ENCODE data around the gene GNG12. TPM values are rescaled to one million over a fixed set of nuclear protein-coding genes. Genes with fewer than 3 reads are reported as not detected.
A peak's percentile ranks its signal among the peaks of the same experiment; 100 is the strongest.

GNG12 gene
- total and polyA plus RNA-seq, 9 of the 15 experiments (the other 6 are each of a cell fraction or from before 2014, with no cell fraction given) = 2.6 to 6.0 (median 4.1) TPM

- peak; percentile 49; the same call in 1 of the 2 replicates for TF ChIP-seq ATF3 (IDR thresholded peaks at IDR 0.05)
- TF ChIP-seq ATF3 (CRISPR knock-in tag; conservative IDR thresholded peaks at IDR 0.05) = no peak
These were observed 107.0 kb downstream of the GNG12 start (continued) for GRCh38 chr1:67726224-67726623.

- intact Hi-C loops (cut with micrococcal nuclease) (no loop called here), in situ Hi-C loops (cut with MboI) (no loop called here)
- DNase-seq (ENCODE audit: extremely low read depth in 1 of 4, low spot score in 3 of 4) = no peak
- 60% methylated on average over 3 of the region's 3 CpGs for WGBS (ENCODE audit: insufficient coverage, low coverage, missing lambda C conversion rate)
- H3K4me2 ChIP-seq (ENCODE audit: insufficient read depth, low read length) = no peak overlapping the region
- BruUV-seq (replicated peaks) = no TSS peak
- no peaks in the 10 kb centered on the region for H3K9me1 ChIP-seq (ENCODE audit: control insufficient read depth, insufficient read depth, low read length)
- no peak overlapping the region for H3K4me3 ChIP-seq
- H3K27me3 ChIP-seq (ENCODE audit: control insufficient read depth in 2 of 2, insufficient read depth in 2 of 2, low read length in 2 of 2) = no peaks in the 10 kb centered on the region
- CTCF ChIA-PET (ENCODE audit: low intra/inter-chr PET ratio) = no interaction called here
- no peaks in the 10 kb centered on the region for H4K20me1 ChIP-seq (replicated peaks; ENCODE audit: control insufficient read depth, insufficient read depth, low read length)
- H3K36me3 ChIP-seq (ENCODE audit: control insufficient read depth, insufficient read depth, low read length) = no peaks in the 10 kb centered on the region
- H2AFZ ChIP-seq (ENCODE audit: low read depth, low read length) = no peak overlapping the region
- peaks cover 11 to 48% of the 10 kb centered on the region in 2 experiments; a peak in 3 of 5 replicates for H3K4me1 ChIP-seq (replicated peaks in 1 of 2; ENCODE audit: control insufficient read depth in 2 of 2, insufficient read depth in 2 of 2, low read length in 2 of 2)
- ATAC-seq = no peak
- FAIRE-seq = no peak
- no peak overlapping the region for H3K27ac ChIP-seq (ENCODE audit: extremely low read depth, low read depth, low read length)
- no peaks in the 10 kb centered on the region for H3K79me2 ChIP-seq (ENCODE audit: control insufficient read depth, insufficient read depth, low read length)
- POLR2A ChIA-PET = interaction anchor here (1.1 to 1.7 kb wide), 2 partner anchors 9 to 12 kb away, joined by 3 read pairs; no protein-coding TSS in a partner anchor
- no peak overlapping the region for H3K9ac ChIP-seq (ENCODE audit: insufficient read depth in 1 of 2, low read depth in 2 of 2, low read length in 2 of 2)
- no peaks in the 10 kb centered on the region for H3K9me3 ChIP-seq (replicated peaks; ENCODE audit: control insufficient read depth, insufficient read depth, low read depth, low read length)
- TF ChIP-seq SOX6 (IDR thresholded peaks at IDR 0.05) (peak; percentile 29; the same call in 1 of the 2 replicates), FOXA3 (CRISPR knock-in tag; conservative IDR thresholded peaks at IDR 0.05 in 1 of 2, IDR thresholded peaks at IDR 0.05 in 1 of 2) (peak in 1 of 2 experiments; percentile 25; a peak in 1 of 4 replicates), ZNF274 (IDR thresholded peaks at IDR 0.05; ENCODE audit: borderline replicate concordance, low read depth, low read length) (no peak)
These were observed 108.2 kb downstream of the GNG12 start for GRCh38 chr1:67724928-67725560.

All from K562 (cell line).